Gastroesophageal sphincter (tissue), 4 donors: ENCODE measurements around the gene PUS3. TPM values are rescaled to one million over a fixed set of nuclear protein-coding genes. Genes with fewer than 3 reads are reported as not detected.

Experiments
- ATAC-seq: fragments of 150-250 bp; one replicate; pipeline ENCODE4 v1.9.1; 2016; ENCODE audit warnings: mild to moderate bottlenecking, moderate library complexity
- H3K27ac ChIP-seq, 4 donors: fragments of 200-600 bp; sonication (generic) in 3 of 4; 1 replicate in 3 of 4; 2 replicates in 1 of 4; pipeline ENCODE4 v1.5.1; 2016 to 2019
- H3K27me3 ChIP-seq: fragments of 200-600 bp; sonication (generic); one replicate; pipeline ENCODE4 v1.5.1; 2019
- H3K36me3 ChIP-seq, 2 donors: fragments of 200-600 bp; sonication (generic); one replicate each; pipeline ENCODE4 v1.5.1; 2019; ENCODE audit warnings: control low read depth in 1 of 2
- H3K4me1 ChIP-seq, 3 donors: fragments of 200-600 bp; sonication (generic); 1 replicate in 2 of 3; 2 replicates in 1 of 3; pipeline ENCODE4 v1.5.1; 2016 to 2019; ENCODE audit warnings: control low read depth in 2 of 3
- H3K4me3 ChIP-seq, 2 donors: fragments of 200-600 bp; sonication (generic); one replicate each; pipeline ENCODE4 v1.5.1; 2019; ENCODE audit warnings: mild to moderate bottlenecking in 1 of 2, moderate library complexity in 1 of 2
- H3K9me3 ChIP-seq, 3 donors: fragments of 200-600 bp; sonication (generic); one replicate each; pipeline ENCODE4 v1.5.1; 2017 to 2019; ENCODE audit warnings: control low read depth in 2 of 3
- CTCF ChIP-seq, 4 experiments: fragments of 200-600 bp in 2 of 4; fragments of 450-650 bp in 2 of 4; sonication (generic) in 1 of 4; IDR thresholded peaks; one replicate each; pipeline ENCODE4 v1.5.1; 2017 to 2019; ENCODE audit warnings: antibody characterized with exemption in 4 of 4, mild to moderate bottlenecking in 2 of 4, moderate library complexity in 2 of 4
- EP300 ChIP-seq: sonication (generic); formaldehyde crosslinking; IDR thresholded peaks from one replicate; pipeline ENCODE4 v1.6.1; 2017; ENCODE audit warnings: antibody characterized with exemption, mild to moderate bottlenecking
- POLR2A ChIP-seq, 2 donors: fragments of 450-650 bp; IDR thresholded peaks; one replicate each; pipeline ENCODE4 v1.6.1; 2017; ENCODE audit warnings: antibody characterized with exemption in 2 of 2, mild to moderate bottlenecking in 2 of 2, moderate library complexity in 1 of 2
- POLR2AphosphoS5 ChIP-seq: sonication (generic); formaldehyde crosslinking; IDR thresholded peaks from one replicate; pipeline ENCODE4 v1.6.1; 2017; ENCODE audit warnings: antibody characterized with exemption
- WGBS, 2 donors: methylation state at CpG; one replicate each; pipeline ENCODE4 v1.1.5; 2018; ENCODE audit warnings: low coverage in 1 of 2; 5-methylcytosine and 5-hydroxymethylcytosine counted together
- total RNA-seq, 4 donors: library from RNA; depleted of rRNA; stranded (reverse); fragments of >200 nt; gene quantifications; one replicate each; pipeline ENCODE4 v1.1.0, GENCODE V29; 2016

PUS3 gene
- total RNA-seq, 4 donors from 2014 or later: 7.8 to 15.9 (median 9.1) TPM

GRCh38 chr11:125903711-125904659 lies 979 bp upstream of the PUS3 start, which contains the start of gene DDX25:
Gene DDX25, plus strand, starts transcription at chr11:125904508. Its CDS starts 10 bp downstream, at chr11:125904518.
- TF ChIP-seq EP300: no peak
- no peak for TF ChIP-seq POLR2AphosphoS5
- WGBS, 2 donors: 2 to 12% methylated on average over 8 to 16 of the region's 81 CpGs
- Histone ChIP-seq H3K27ac (no peak within 1 kb of the TSS), H3K9me3 (no peaks in the 10 kb centered on the region), H3K4me3 (peak within 1 kb of the TSS; percentile 52 to 100), H3K4me1 (peaks cover 0 to 31% (median 16%) of the 10 kb centered on the region in 3 donors), H3K27me3 (peaks cover 37% of the 10 kb centered on the region), H3K36me3 (peaks cover 0 to 15% of the 10 kb centered on the region in 2 donors)
- ATAC-seq: no peak

- H3K36me3 ChIP-seq: peaks cover 0 to 17% of the 10 kb centered on the region in 2 donors
- peak overlapping the region; percentile 52 to 100 for H3K4me3 ChIP-seq
- no peak for TF ChIP-seq POLR2AphosphoS5
- no peak for TF ChIP-seq CTCF (IDR thresholded peaks at IDR 0.05)
- no peak for TF ChIP-seq EP300
- no peak for TF ChIP-seq POLR2A (IDR thresholded peaks at IDR 0.05)
- no peak for ATAC-seq
- peaks cover 36% of the 10 kb centered on the region for H3K27me3 ChIP-seq
- peak overlapping the region; percentile 74 to 98 (median 80) for H3K27ac ChIP-seq
- H3K9me3 ChIP-seq: no peaks in the 10 kb centered on the region
- 27 to 32% methylated on average over 10 to 11 of the region's 20 CpGs for WGBS, 2 donors
- H3K4me1 ChIP-seq: peaks cover 0 to 31% (median 16%) of the 10 kb centered on the region in 3 donors
Measured at GRCh38 chr11:125902277-125902926, 604 bp downstream of the PUS3 start.

- Histone ChIP-seq H3K4me1 (peaks cover 0 to 31% (median 16%) of the 10 kb centered on the region in 3 donors), H3K4me3 (no peak overlapping the region), H3K27me3 (peaks cover 34% of the 10 kb centered on the region), H3K9me3 (no peaks in the 10 kb centered on the region), H3K36me3 (peaks cover 0 to 17% of the 10 kb centered on the region in 2 donors), H3K27ac (no peak overlapping the region)
- ATAC-seq: no peak
- no peak for TF ChIP-seq CTCF (IDR thresholded peaks at IDR 0.05)
- no peak for TF ChIP-seq POLR2AphosphoS5
- no peak for TF ChIP-seq EP300
- TF ChIP-seq POLR2A (IDR thresholded peaks at IDR 0.05): no peak
- WGBS, 2 donors: 76 to 87% methylated on average over 3 to 4 of the region's 6 CpGs
Measured at GRCh38 chr11:125901872-125902271, 1.1 kb downstream of the PUS3 start.

GRCh38 chr11:125892994-125893393 lies 10.0 kb downstream of the PUS3 start:
- TF ChIP-seq CTCF (IDR thresholded peaks at IDR 0.05): no peak
- TF ChIP-seq EP300: no peak
- no peak for TF ChIP-seq POLR2A (IDR thresholded peaks at IDR 0.05)
- no peak for TF ChIP-seq POLR2AphosphoS5
- Histone ChIP-seq H3K9me3 (no peaks in the 10 kb centered on the region), H3K4me1 (peaks cover 0 to 24% (median 0%) of the 10 kb centered on the region in 3 donors), H3K4me3 (no peak overlapping the region), H3K27me3 (no peaks in the 10 kb centered on the region), H3K27ac (no peak overlapping the region), H3K36me3 (peaks cover 0 to 41% of the 10 kb centered on the region in 2 donors)
- ATAC-seq: no peak

GRCh38 chr11:125892071-125892470 lies 10.9 kb downstream of the PUS3 start:
- ATAC-seq: no peak
- Histone ChIP-seq H3K27me3 (no peaks in the 10 kb centered on the region), H3K9me3 (no peaks in the 10 kb centered on the region), H3K4me1 (peaks cover 0 to 26% (median 0%) of the 10 kb centered on the region in 3 donors), H3K36me3 (peaks cover 0 to 41% of the 10 kb centered on the region in 2 donors), H3K27ac (no peak overlapping the region), H3K4me3 (no peak overlapping the region)
- TF ChIP-seq POLR2AphosphoS5: no peak
- TF ChIP-seq CTCF (IDR thresholded peaks at IDR 0.05): no peak
- no peak for TF ChIP-seq POLR2A (IDR thresholded peaks at IDR 0.05)
